DOHH2 (cell line): ENCODE results near the gene ARHGAP19.

Experiments used
- H3F3A ChIP-seq: fragments of 200-600 bp; sonication (generic), shearing (Covaris generic); 2 replicates; pipeline ENCODE4 v1.6.0; 2016; ENCODE audit warnings: antibody characterized with exemption, mild to moderate bottlenecking; ENCODE audit not compliant: control insufficient read depth, insufficient read depth
- H3K27ac ChIP-seq: fragments of 200-600 bp; sonication (generic); 2 replicates; pipeline ENCODE4 v1.5.1; 2014; ENCODE audit warnings: low read depth, mild to moderate bottlenecking, low read length, moderate library complexity
- H3K27me3 ChIP-seq: fragments of 200-600 bp; sonication (generic); 2 replicates; pipeline ENCODE4 v1.6.1; 2014; ENCODE audit warnings: mild to moderate bottlenecking, low read length, mixed read lengths; ENCODE audit not compliant: control insufficient read depth
- H3K36me3 ChIP-seq: fragments of 200-600 bp; sonication (generic); 2 replicates; pipeline ENCODE4 v1.6.1; 2014; ENCODE audit warnings: mild to moderate bottlenecking, low read length, moderate library complexity, mixed read lengths; ENCODE audit not compliant: control insufficient read depth
- H3K4me1 ChIP-seq: fragments of 200-600 bp; sonication (generic); 2 replicates; pipeline ENCODE4 v1.6.1; 2014; ENCODE audit warnings: mild to moderate bottlenecking, low read length, mixed read lengths; ENCODE audit not compliant: control insufficient read depth
- H3K4me2 ChIP-seq: fragments of 200-600 bp; sonication (generic); 2 replicates; pipeline ENCODE4 v1.6.0; 2014; ENCODE audit warnings: mild to moderate bottlenecking, low read length, moderate library complexity
- H3K4me3 ChIP-seq: fragments of 200-600 bp; sonication (generic); 2 replicates; pipeline ENCODE4 v1.5.1; 2014; ENCODE audit warnings: mild to moderate bottlenecking, low read length, mixed read lengths
- H3K79me2 ChIP-seq: fragments of 200-600 bp; sonication (generic); 2 replicates; pipeline ENCODE4 v1.6.1; 2014; ENCODE audit warnings: mild to moderate bottlenecking, low read length, mixed read lengths; ENCODE audit not compliant: control insufficient read depth
- H3K9me2 ChIP-seq: fragments of 200-600 bp; sonication (generic); replicated peaks from 2 replicates; pipeline ENCODE4 v1.6.1; 2014; ENCODE audit warnings: mild to moderate bottlenecking, low read length, mixed read lengths; ENCODE audit not compliant: control insufficient read depth
- H3K9me3 ChIP-seq: fragments of 200-600 bp; sonication (generic); 2 replicates; pipeline ENCODE4 v1.6.1; 2014; ENCODE audit warnings: antibody characterized with exemption, low read length, mixed read lengths; ENCODE audit not compliant: control insufficient read depth, insufficient read depth
- H4K20me1 ChIP-seq: fragments of 200-600 bp; sonication (generic); 2 replicates; pipeline ENCODE4 v1.6.0; 2014; ENCODE audit warnings: low read depth, mild to moderate bottlenecking, antibody characterized with exemption, low read length, moderate library complexity; ENCODE audit not compliant: control insufficient read depth, insufficient read depth
- EZH2phosphoT487 ChIP-seq: fragments of 200-600 bp; sonication (generic); IDR thresholded peaks from 2 replicates; pipeline ENCODE4 v1.6.1; 2017; ENCODE audit warnings: borderline replicate concordance, mild to moderate bottlenecking, antibody characterized with exemption, low read length, moderate library complexity, mixed read lengths
- TF ChIP-seq, protein P1 (sequence below): fragments of 200-600 bp; sonication (generic); IDR thresholded peaks from one replicate; pipeline ENCODE4 v1.5.1; 2014; ENCODE audit warnings: antibody characterized with exemption, mild to moderate bottlenecking, low read depth, low read length; ENCODE audit not compliant: poor library complexity, severe bottlenecking

ARHGAP19 gene

DNA sequence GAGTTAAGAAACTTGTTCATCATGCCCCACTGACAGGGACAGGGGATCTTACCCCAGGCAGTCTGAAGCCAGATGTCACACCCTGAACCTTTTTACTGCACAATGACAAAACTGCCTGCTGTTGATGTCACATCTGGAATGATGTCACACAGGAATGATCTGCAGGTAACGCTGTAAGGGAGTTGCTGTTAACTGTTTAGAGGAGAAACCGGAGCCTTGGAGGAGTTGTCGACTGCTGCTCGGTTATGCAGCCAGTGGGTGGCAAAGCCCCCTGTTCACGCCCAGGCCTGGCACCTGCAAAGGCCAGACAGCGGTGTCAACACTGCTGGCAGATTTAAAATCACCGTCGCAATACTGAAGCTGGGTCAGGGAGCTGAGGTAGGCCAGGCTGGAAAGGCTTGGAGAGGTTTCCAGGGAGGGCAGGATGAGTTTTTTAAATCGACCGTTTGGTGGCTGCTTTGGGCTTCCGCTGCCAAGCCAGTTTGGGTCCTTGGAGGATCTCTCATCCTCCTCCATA is 96.7 kb downstream of the ARHGAP19 start:
- Histone ChIP-seq H3F3A (peaks cover 20% of the 10 kb centered on the region), H3K36me3 (no peaks in the 10 kb centered on the region), H3K9me3 (no peaks in the 10 kb centered on the region), H3K27me3 (peaks cover 40% of the 10 kb centered on the region), H3K27ac (no peak overlapping the region), H3K4me1 (peaks cover 35% of the 10 kb centered on the region), H3K4me3 (peak overlapping the region; percentile 68), H3K79me2 (no peaks in the 10 kb centered on the region), H3K4me2 (peak overlapping the region; percentile 78), H3K9me2 (no peaks in the 10 kb centered on the region), H4K20me1 (no peaks in the 10 kb centered on the region)
- TF ChIP-seq, protein P1, sequence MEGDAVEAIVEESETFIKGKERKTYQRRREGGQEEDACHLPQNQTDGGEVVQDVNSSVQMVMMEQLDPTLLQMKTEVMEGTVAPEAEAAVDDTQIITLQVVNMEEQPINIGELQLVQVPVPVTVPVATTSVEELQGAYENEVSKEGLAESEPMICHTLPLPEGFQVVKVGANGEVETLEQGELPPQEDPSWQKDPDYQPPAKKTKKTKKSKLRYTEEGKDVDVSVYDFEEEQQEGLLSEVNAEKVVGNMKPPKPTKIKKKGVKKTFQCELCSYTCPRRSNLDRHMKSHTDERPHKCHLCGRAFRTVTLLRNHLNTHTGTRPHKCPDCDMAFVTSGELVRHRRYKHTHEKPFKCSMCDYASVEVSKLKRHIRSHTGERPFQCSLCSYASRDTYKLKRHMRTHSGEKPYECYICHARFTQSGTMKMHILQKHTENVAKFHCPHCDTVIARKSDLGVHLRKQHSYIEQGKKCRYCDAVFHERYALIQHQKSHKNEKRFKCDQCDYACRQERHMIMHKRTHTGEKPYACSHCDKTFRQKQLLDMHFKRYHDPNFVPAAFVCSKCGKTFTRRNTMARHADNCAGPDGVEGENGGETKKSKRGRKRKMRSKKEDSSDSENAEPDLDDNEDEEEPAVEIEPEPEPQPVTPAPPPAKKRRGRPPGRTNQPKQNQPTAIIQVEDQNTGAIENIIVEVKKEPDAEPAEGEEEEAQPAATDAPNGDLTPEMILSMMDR = no peak
- no peak for TF ChIP-seq EZH2phosphoT487

DNA sequence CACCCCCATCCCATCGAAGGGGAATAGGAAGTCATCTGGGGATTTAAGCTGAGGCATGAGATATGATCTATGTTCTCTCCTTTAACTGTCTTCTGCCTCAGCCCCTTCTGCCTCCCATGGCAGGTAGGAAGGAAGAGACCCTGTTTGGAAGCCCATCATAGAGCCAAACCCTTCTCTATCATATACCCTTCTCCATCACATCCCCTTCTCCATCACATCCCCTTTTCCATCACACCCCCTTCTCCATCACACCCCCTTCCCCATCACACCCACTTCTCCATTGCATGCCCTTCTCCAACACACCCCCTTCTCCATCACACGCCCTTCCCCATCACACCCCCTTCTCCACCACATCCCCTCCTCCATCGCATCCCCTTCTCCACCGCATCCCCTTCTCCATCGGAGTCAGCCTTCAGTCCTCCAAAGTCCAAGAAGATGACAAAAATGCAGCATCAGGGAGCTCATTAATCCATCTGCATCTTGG is 99.4 kb downstream of the ARHGAP19 start:
- H3K27me3 ChIP-seq = peaks cover 63% of the 10 kb centered on the region
- peaks cover 8% of the 10 kb centered on the region for H3F3A ChIP-seq
- H3K9me3 ChIP-seq = no peaks in the 10 kb centered on the region
- H3K4me3 ChIP-seq = no peak overlapping the region
- H3K79me2 ChIP-seq = no peaks in the 10 kb centered on the region
- no peak overlapping the region for H3K27ac ChIP-seq
- no peaks in the 10 kb centered on the region for H3K36me3 ChIP-seq
- TF ChIP-seq EZH2phosphoT487 = no peak
- TF ChIP-seq, protein P1 = no peak
- H3K9me2 ChIP-seq = no peaks in the 10 kb centered on the region
- peaks cover 12% of the 10 kb centered on the region for H3K4me1 ChIP-seq
- no peaks in the 10 kb centered on the region for H4K20me1 ChIP-seq
- no peak overlapping the region for H3K4me2 ChIP-seq

DNA sequence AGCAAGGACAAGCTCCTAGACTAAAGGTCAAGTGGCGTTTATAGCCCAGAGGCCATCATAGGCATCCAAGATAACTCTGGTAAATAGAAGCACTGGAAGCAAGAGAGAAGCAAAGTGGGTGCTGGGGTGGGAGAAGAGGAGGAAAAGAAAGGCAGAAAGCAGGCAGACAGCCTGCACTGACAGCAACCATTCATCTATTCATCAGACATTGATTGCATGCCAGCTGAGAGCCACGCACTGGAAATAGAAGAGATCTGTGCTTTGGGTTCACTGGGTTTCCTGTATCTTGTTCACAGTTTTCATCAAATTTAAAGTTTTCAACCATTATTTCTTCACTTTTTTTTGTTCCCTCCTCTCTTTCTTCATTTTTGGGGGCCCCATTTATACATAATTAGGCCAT is 102.0 kb downstream of the ARHGAP19 start:
- Histone ChIP-seq H3K79me2 (no peaks in the 10 kb centered on the region), H4K20me1 (no peaks in the 10 kb centered on the region), H3K4me2 (no peak overlapping the region), H3K9me3 (no peaks in the 10 kb centered on the region), H3K9me2 (no peaks in the 10 kb centered on the region), H3K27me3 (peaks cover 70% of the 10 kb centered on the region), H3F3A (peaks cover 2% of the 10 kb centered on the region; the same call in 1 of the 2 replicates), H3K4me1 (peaks cover 3% of the 10 kb centered on the region), H3K27ac (no peak overlapping the region), H3K4me3 (no peak overlapping the region), H3K36me3 (no peaks in the 10 kb centered on the region)
- TF ChIP-seq, protein P1 = no peak
- TF ChIP-seq EZH2phosphoT487 = no peak
